ENCODE measurements around the gene POLDIP3.

- TF ChIP-seq CTCF (IDR thresholded peaks at IDR 0.05) (no peak), ZFX (IDR thresholded peaks at IDR 0.05; ENCODE audit: borderline replicate concordance) (no peak)
Measured at GRCh38 chr22:42642806-42643633, 28.3 kb upstream of the POLDIP3 start.
